ENCODE measurements around the gene GJD3. TPM values are rescaled to one million over a fixed set of nuclear protein-coding genes. Genes with fewer than 3 reads are reported as not detected.
A peak's percentile ranks its signal among the peaks of the same experiment; 100 is the strongest.

Gene GJD3
- total and polyA plus RNA-seq, 2 experiments from 2014 or later: 1.4 TPM; not detected in 1

DNA sequence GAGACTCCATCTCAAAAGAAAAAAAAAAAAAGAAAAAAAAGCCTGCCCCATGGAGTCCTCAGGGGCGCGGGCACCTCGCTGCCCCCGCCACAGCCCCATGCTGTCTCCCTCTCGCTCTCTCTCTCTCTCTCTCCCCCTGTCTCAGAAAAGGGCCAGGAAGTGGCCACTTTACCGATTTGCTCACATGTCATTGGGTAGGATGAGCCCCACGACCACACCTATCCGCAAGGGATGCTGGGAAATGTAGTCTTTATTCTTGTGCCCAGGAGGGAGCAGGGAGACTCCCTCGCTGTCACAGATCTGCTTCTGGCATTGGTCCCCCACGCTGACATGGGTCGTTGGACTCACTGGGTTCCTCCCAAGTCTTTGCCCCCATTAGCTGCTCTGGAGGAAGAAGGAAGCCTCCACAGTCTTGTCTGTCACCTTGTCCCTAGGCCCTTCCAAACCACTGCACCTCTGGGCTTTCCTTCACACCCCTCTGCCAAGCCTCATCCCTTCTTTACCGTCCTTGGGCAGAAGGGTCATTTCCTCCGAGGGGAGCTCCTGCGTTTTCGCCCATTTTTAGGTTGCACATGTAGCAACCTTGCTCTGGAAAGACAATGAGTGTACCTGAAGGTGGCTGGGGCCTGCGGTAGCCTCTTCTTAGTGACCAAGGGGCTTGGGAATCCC, 6.9 kb upstream of the GJD3 start:
- Histone ChIP-seq H3K79me2 (replicated peaks; ENCODE audit: insufficient read depth) (no peaks in the 10 kb centered on the region), H3K27ac (ENCODE audit: low read depth) (no peak overlapping the region), H3K4me2 (no peak overlapping the region), H4K20me1 (replicated peaks; ENCODE audit: insufficient read depth) (no peaks in the 10 kb centered on the region), H3K4me1 (ENCODE audit: insufficient read depth) (peaks cover 7% of the 10 kb centered on the region; the same call in 1 of the 2 replicates), H3F3A (replicated peaks; ENCODE audit: low read depth) (no peaks in the 10 kb centered on the region), H2AFZ (no peak overlapping the region; the same call in 1 of the 2 replicates), H3K27me3 (ENCODE audit: insufficient read depth) (no peaks in the 10 kb centered on the region), H3K36me3 (ENCODE audit: insufficient read depth) (no peaks in the 10 kb centered on the region), H3K4me3 (no peak overlapping the region), H3K9me2 (ENCODE audit: insufficient read depth) (no peaks in the 10 kb centered on the region)
- H3K4me3 Mint-ChIP-seq: no peak overlapping the region
- DNase-seq (ENCODE audit: low spot score) (peak; percentile 91), ATAC-seq (peak; percentile 90)
- TF ChIP-seq, protein P1, sequence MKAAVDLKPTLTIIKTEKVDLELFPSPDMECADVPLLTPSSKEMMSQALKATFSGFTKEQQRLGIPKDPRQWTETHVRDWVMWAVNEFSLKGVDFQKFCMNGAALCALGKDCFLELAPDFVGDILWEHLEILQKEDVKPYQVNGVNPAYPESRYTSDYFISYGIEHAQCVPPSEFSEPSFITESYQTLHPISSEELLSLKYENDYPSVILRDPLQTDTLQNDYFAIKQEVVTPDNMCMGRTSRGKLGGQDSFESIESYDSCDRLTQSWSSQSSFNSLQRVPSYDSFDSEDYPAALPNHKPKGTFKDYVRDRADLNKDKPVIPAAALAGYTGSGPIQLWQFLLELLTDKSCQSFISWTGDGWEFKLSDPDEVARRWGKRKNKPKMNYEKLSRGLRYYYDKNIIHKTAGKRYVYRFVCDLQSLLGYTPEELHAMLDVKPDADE (IDR thresholded peaks at IDR 0.05): peak; percentile 77
- no peak for TF ChIP-seq POLR2AphosphoS5 (IDR thresholded peaks at IDR 0.05; ENCODE audit: low read depth)
- TF ChIP-seq, protein P2, sequence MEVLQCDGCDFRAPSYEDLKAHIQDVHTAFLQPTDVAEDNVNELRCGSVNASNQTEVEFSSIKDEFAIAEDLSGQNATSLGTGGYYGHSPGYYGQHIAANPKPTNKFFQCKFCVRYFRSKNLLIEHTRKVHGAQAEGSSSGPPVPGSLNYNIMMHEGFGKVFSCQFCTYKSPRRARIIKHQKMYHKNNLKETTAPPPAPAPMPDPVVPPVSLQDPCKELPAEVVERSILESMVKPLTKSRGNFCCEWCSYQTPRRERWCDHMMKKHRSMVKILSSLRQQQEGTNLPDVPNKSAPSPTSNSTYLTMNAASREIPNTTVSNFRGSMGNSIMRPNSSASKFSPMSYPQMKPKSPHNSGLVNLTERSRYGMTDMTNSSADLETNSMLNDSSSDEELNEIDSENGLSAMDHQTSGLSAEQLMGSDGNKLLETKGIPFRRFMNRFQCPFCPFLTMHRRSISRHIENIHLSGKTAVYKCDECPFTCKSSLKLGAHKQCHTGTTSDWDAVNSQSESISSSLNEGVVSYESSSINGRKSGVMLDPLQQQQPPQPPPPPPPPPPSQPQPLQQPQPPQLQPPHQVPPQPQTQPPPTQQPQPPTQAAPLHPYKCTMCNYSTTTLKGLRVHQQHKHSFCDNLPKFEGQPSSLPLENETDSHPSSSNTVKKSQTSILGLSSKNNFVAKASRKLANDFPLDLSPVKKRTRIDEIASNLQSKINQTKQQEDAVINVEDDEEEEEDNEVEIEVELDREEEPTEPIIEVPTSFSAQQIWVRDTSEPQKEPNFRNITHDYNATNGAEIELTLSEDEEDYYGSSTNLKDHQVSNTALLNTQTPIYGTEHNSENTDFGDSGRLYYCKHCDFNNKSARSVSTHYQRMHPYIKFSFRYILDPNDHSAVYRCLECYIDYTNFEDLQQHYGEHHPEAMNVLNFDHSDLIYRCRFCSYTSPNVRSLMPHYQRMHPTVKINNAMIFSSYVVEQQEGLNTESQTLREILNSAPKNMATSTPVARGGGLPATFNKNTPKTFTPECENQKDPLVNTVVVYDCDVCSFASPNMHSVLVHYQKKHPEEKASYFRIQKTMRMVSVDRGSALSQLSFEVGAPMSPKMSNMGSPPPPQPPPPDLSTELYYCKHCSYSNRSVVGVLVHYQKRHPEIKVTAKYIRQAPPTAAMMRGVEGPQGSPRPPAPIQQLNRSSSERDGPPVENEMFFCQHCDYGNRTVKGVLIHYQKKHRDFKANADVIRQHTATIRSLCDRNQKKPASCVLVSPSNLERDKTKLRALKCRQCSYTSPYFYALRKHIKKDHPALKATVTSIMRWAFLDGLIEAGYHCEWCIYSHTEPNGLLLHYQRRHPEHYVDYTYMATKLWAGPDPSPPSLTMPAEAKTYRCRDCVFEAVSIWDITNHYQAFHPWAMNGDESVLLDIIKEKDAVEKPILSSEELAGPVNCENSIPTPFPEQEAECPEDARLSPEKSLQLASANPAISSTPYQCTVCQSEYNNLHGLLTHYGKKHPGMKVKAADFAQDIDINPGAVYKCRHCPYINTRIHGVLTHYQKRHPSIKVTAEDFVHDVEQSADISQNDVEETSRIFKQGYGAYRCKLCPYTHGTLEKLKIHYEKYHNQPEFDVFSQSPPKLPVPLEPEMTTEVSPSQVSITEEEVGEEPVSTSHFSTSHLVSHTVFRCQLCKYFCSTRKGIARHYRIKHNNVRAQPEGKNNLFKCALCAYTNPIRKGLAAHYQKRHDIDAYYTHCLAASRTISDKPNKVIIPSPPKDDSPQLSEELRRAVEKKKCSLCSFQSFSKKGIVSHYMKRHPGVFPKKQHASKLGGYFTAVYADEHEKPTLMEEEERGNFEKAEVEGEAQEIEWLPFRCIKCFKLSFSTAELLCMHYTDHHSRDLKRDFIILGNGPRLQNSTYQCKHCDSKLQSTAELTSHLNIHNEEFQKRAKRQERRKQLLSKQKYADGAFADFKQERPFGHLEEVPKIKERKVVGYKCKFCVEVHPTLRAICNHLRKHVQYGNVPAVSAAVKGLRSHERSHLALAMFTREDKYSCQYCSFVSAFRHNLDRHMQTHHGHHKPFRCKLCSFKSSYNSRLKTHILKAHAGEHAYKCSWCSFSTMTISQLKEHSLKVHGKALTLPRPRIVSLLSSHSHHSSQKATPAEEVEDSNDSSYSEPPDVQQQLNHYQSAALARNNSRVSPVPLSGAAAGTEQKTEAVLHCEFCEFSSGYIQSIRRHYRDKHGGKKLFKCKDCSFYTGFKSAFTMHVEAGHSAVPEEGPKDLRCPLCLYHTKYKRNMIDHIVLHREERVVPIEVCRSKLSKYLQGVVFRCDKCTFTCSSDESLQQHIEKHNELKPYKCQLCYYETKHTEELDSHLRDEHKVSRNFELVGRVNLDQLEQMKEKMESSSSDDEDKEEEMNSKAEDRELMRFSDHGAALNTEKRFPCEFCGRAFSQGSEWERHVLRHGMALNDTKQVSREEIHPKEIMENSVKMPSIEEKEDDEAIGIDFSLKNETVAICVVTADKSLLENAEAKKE (CRISPR knock-in tag; IDR thresholded peaks at IDR 0.05): no peak
- TF ChIP-seq, protein P3, sequence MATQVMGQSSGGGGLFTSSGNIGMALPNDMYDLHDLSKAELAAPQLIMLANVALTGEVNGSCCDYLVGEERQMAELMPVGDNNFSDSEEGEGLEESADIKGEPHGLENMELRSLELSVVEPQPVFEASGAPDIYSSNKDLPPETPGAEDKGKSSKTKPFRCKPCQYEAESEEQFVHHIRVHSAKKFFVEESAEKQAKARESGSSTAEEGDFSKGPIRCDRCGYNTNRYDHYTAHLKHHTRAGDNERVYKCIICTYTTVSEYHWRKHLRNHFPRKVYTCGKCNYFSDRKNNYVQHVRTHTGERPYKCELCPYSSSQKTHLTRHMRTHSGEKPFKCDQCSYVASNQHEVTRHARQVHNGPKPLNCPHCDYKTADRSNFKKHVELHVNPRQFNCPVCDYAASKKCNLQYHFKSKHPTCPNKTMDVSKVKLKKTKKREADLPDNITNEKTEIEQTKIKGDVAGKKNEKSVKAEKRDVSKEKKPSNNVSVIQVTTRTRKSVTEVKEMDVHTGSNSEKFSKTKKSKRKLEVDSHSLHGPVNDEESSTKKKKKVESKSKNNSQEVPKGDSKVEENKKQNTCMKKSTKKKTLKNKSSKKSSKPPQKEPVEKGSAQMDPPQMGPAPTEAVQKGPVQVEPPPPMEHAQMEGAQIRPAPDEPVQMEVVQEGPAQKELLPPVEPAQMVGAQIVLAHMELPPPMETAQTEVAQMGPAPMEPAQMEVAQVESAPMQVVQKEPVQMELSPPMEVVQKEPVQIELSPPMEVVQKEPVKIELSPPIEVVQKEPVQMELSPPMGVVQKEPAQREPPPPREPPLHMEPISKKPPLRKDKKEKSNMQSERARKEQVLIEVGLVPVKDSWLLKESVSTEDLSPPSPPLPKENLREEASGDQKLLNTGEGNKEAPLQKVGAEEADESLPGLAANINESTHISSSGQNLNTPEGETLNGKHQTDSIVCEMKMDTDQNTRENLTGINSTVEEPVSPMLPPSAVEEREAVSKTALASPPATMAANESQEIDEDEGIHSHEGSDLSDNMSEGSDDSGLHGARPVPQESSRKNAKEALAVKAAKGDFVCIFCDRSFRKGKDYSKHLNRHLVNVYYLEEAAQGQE (IDR thresholded peaks at IDR 0.05; ENCODE audit: unreplicated experiment): no peak
- H3K36me3 Mint-ChIP-seq (ENCODE audit: low read depth): peaks cover 6% of the 10 kb centered on the region; the same call in 2 of the 3 replicates
- H3K27me3 Mint-ChIP-seq (ENCODE audit: insufficient read depth, low read depth, poor library complexity): peaks cover 16% of the 10 kb centered on the region
- H3K9me3 Mint-ChIP-seq: peaks cover 12% of the 10 kb centered on the region
- H3K4me1 Mint-ChIP-seq: peaks cover 9% of the 10 kb centered on the region
- H3K27ac Mint-ChIP-seq: no peak overlapping the region

All from GM23338 (cell line).